IMR-90 (cell line): ENCODE results near the gene CXCR2. TPM values are rescaled to one million over a fixed set of nuclear protein-coding genes. Genes with fewer than 3 reads are reported as not detected.

Experiments used
- ATAC-seq: fragments of 200-7000 bp; cut with Tn5 transposase; 2 replicates; pipeline ENCODE4 v1.9.1; 2020; ENCODE audit warnings: low read depth, mild to moderate bottlenecking, moderate library complexity
- BruUV-seq: library from RNA; stranded (reverse); fragments of 400-500 nt; replicated peaks from 2 replicates; lab custom pipeline; 2021; lab: Mats Ljungman, UMichigan
- CTCF ChIA-PET: fragments of 300-600 bp; formaldehyde crosslinking; extraction: SDS; loops from one replicate; lab custom pipeline; 2021; ENCODE audit warnings: antibody characterized with exemption; lab: Yijun Ruan, JAX
- POLR2A ChIA-PET: fragments of 300-600 bp; sonication (Branson Sonifier 250); formaldehyde crosslinking; loops from one replicate; lab custom pipeline; 2022; ENCODE audit warnings: antibody characterized with exemption; ENCODE audit not compliant: unreplicated experiment; lab: Charles Lee
- DNase-seq: peaks from one replicate; pipeline ENCODE4 v3.0.0; 2013
- H2AFZ ChIP-seq: replicated peaks from 2 replicates; pipeline ENCODE3; 2013; ENCODE audit warnings: low read length, mild to moderate bottlenecking; ENCODE audit not compliant: poor library complexity
- H2AK5ac ChIP-seq: 2 replicates; pipeline ENCODE4 v1.6.1; 2013; ENCODE audit warnings: low read depth, low read length, inconsistent platforms
- H2AK9ac ChIP-seq: replicated peaks from 2 replicates; pipeline ENCODE3; 2013; ENCODE audit warnings: mild to moderate bottlenecking, low read depth, low read length, moderate library complexity; ENCODE audit not compliant: poor library complexity
- H2BK120ac ChIP-seq: 2 replicates; pipeline ENCODE4 v1.6.1; 2013; ENCODE audit warnings: low read depth, low read length, inconsistent platforms
- H2BK15ac ChIP-seq: 3 replicates; pipeline ENCODE4 v1.6.1; 2013; ENCODE audit warnings: low read depth, low read length, inconsistent platforms
- H2BK20ac ChIP-seq: 2 replicates; pipeline ENCODE4 v1.6.1; 2013; ENCODE audit warnings: low read depth, mild to moderate bottlenecking, inconsistent platforms, low read length, moderate library complexity
- H2BK5ac ChIP-seq: 2 replicates; pipeline ENCODE4 v1.6.1; 2013; ENCODE audit warnings: mild to moderate bottlenecking, low read depth, low read length, inconsistent platforms; ENCODE audit not compliant: poor library complexity, severe bottlenecking
- H3K14ac ChIP-seq: replicated peaks from 2 replicates; pipeline ENCODE4 v1.6.1; 2013; ENCODE audit warnings: low read depth, low read length, inconsistent platforms
- H3K18ac ChIP-seq: 2 replicates; pipeline ENCODE4 v1.6.1; 2013; ENCODE audit warnings: low read depth, low read length, control low read depth
- H3K23ac ChIP-seq: 2 replicates; pipeline ENCODE4 v1.6.1; 2013; ENCODE audit warnings: low read depth, low read length, inconsistent platforms
- H3K27ac ChIP-seq: 2 replicates; pipeline ENCODE4 v1.5.1; 2013; ENCODE audit warnings: mild to moderate bottlenecking, control low read depth, low read length; ENCODE audit not compliant: insufficient read depth
- H3K27me3 ChIP-seq: 2 replicates; pipeline ENCODE4 v1.6.1; 2013; ENCODE audit warnings: low read length; ENCODE audit not compliant: control insufficient read depth, insufficient read depth
- H3K36me3 ChIP-seq: 2 replicates; pipeline ENCODE4 v1.6.1; 2013; ENCODE audit warnings: low read length, mixed read lengths; ENCODE audit not compliant: control insufficient read depth, insufficient read depth
- H3K4ac ChIP-seq: 2 replicates; pipeline ENCODE4 v1.6.1; 2013; ENCODE audit warnings: low read depth, low read length, inconsistent platforms
- H3K4me1 ChIP-seq: 2 replicates; pipeline ENCODE4 v1.6.1; 2013; ENCODE audit warnings: low read length, mixed read lengths; ENCODE audit not compliant: control insufficient read depth, insufficient read depth
- H3K4me2 ChIP-seq: 2 replicates; pipeline ENCODE4 v1.6.1; 2013; ENCODE audit warnings: low read depth, mild to moderate bottlenecking, control low read depth, low read length, moderate library complexity
- H3K4me3 ChIP-seq: 2 replicates; pipeline ENCODE4 v1.5.1; 2013; ENCODE audit warnings: low read depth, mild to moderate bottlenecking, control low read depth, low read length, moderate library complexity; ENCODE audit not compliant: insufficient read depth
- H3K56ac ChIP-seq: 2 replicates; pipeline ENCODE4 v1.6.1; 2013; ENCODE audit warnings: low read length, inconsistent platforms; ENCODE audit not compliant: insufficient read depth; ENCODE audit errors: extremely low read depth
- H3K79me1 ChIP-seq, 2 experiments: 2 replicates each; pipeline ENCODE4 v1.6.1; 2013; ENCODE audit warnings: low read length in 2 of 2, inconsistent platforms in 1 of 2, low read depth in 1 of 2
- H3K9ac ChIP-seq: 2 replicates; pipeline ENCODE4 v1.6.1; 2013; ENCODE audit warnings: low read depth, low read length, control low read depth
- H3K9me1 ChIP-seq: 2 replicates; pipeline ENCODE4 v1.6.1; 2013; ENCODE audit warnings: low read length, inconsistent platforms; ENCODE audit not compliant: insufficient read depth
- H3K9me3 ChIP-seq: 2 replicates; pipeline ENCODE4 v1.6.1; 2013; ENCODE audit warnings: low read length; ENCODE audit not compliant: control insufficient read depth, insufficient read depth
- H4K20me1 ChIP-seq: 2 replicates; pipeline ENCODE4 v1.6.1; 2013; ENCODE audit warnings: low read length, inconsistent platforms; ENCODE audit not compliant: insufficient read depth
- H4K5ac ChIP-seq: 2 replicates; pipeline ENCODE4 v1.6.1; 2013; ENCODE audit warnings: mild to moderate bottlenecking, low read depth, low read length, control low read depth
- H4K8ac ChIP-seq, 2 experiments: 2 replicates each; pipeline ENCODE4 v1.6.1; 2013; ENCODE audit warnings: low read depth in 2 of 2, low read length in 2 of 2, control low read depth in 1 of 2, inconsistent platforms in 1 of 2
- H4K91ac ChIP-seq: 2 replicates; pipeline ENCODE4 v1.6.1; 2013; ENCODE audit warnings: low read depth, low read length, inconsistent platforms; ENCODE audit not compliant: insufficient read depth
- BHLHE40 ChIP-seq: fragments of 150-350 bp; IDR thresholded peaks from 2 replicates; pipeline ENCODE4 v1.6.1; 2016; ENCODE audit warnings: mild to moderate bottlenecking, low read depth, low read length
- CEBPB ChIP-seq: IDR thresholded peaks from 2 replicates; pipeline ENCODE4 v1.6.1; 2012; ENCODE audit warnings: low read depth, low read length, improper control_type of control experiment
- CHD1 ChIP-seq: IDR thresholded peaks from 2 replicates; pipeline ENCODE4 v1.6.1; 2012; ENCODE audit warnings: low read depth, low read length, improper control_type of control experiment
- ELK1 ChIP-seq: fragments of 150-350 bp; IDR thresholded peaks from 2 replicates; pipeline ENCODE4 v1.6.1; 2016; ENCODE audit warnings: low read depth, mild to moderate bottlenecking, low read length, moderate library complexity, borderline replicate concordance
- FOS ChIP-seq: fragments of 150-350 bp; IDR thresholded peaks from 2 replicates; pipeline ENCODE4 v1.6.1; 2016; ENCODE audit warnings: low read depth, low read length
- MAFK ChIP-seq: IDR thresholded peaks from 2 replicates; pipeline ENCODE4 v1.6.1; 2012; ENCODE audit warnings: low read depth, low read length, improper control_type of control experiment
- MAZ ChIP-seq: IDR thresholded peaks from 2 replicates; pipeline ENCODE4 v1.6.1; 2012; ENCODE audit warnings: low read depth, mild to moderate bottlenecking, low read length, improper control_type of control experiment, moderate library complexity, borderline replicate concordance
- MXI1 ChIP-seq: IDR thresholded peaks from 2 replicates; pipeline ENCODE4 v1.6.1; 2012; ENCODE audit warnings: low read depth, mild to moderate bottlenecking, low read length, moderate library complexity, borderline replicate concordance
- NFE2L2 ChIP-seq: fragments of 150-350 bp; IDR thresholded peaks from 2 replicates; pipeline ENCODE4 v1.6.1; 2016; ENCODE audit warnings: low read depth, mild to moderate bottlenecking, low read length
- POLR2A ChIP-seq: IDR thresholded peaks from 2 replicates; pipeline ENCODE4 v1.6.1; 2012; ENCODE audit warnings: mild to moderate bottlenecking, low read depth, low read length
- RAD21 ChIP-seq: IDR thresholded peaks from 2 replicates; pipeline ENCODE4 v1.6.1; 2012; ENCODE audit warnings: low read length, improper control_type of control experiment
- RFX5 ChIP-seq: IDR thresholded peaks from 2 replicates; pipeline ENCODE4 v1.8.0; 2012; ENCODE audit warnings: low read depth, mild to moderate bottlenecking, low read length, moderate library complexity
- SMC3 ChIP-seq: fragments of 150-350 bp; IDR thresholded peaks from 2 replicates; pipeline ENCODE4 v1.6.1; 2016; ENCODE audit warnings: low read depth, mild to moderate bottlenecking, antibody characterized with exemption, low read length, moderate library complexity
- USF2 ChIP-seq: fragments of 150-350 bp; IDR thresholded peaks from 2 replicates; pipeline ENCODE4 v1.6.1; 2017; ENCODE audit warnings: mild to moderate bottlenecking, antibody characterized with exemption, low read length, low read depth
- WGBS, 2 experiments: methylation state at CpG; one replicate each; pipeline versions ENCODE4 v1.1.5 to v1.1.7; 2013; ENCODE audit warnings: missing lambda C conversion rate in 2 of 2; ENCODE audit not compliant: insufficient read length in 1 of 2; ENCODE audit errors: extremely low coverage in 2 of 2; 5-methylcytosine and 5-hydroxymethylcytosine counted together
- dilution Hi-C: fragments of 300-500 bp; cut with HindIII; formaldehyde crosslinking; loops from one replicate; pipeline ENCODE4 v1.14.3; 2018; ENCODE audit warnings: low sequenced_read_pairs; ENCODE audit not compliant: unreplicated experiment
- in situ Hi-C: fragments of 300-500 bp; cut with MboI; formaldehyde crosslinking; loops from 3 replicates; pipeline ENCODE4 v1.14.3; 2019; ENCODE audit warnings: low sequenced_read_pairs, inconsistent platforms, mixed read lengths
- intact Hi-C: fragments of 100-400 bp; cut with micrococcal nuclease; formaldehyde crosslinking; loops from 2 replicates; pipeline ENCODE4 v1.10.0; 2022
- polyA plus RNA-seq, 3 experiments: library from polyadenylated mRNA; depleted of rRNA; stranded (reverse); fragments of >200 nt; gene quantifications; 2 replicates each; pipeline ENCODE4 v1.2.3, GENCODE V29; 2012; ENCODE audit warnings: low replicate concordance in 1 of 3
- total RNA-seq: library from RNA; depleted of rRNA; stranded (reverse); fragments of >200 nt; gene quantifications from 2 replicates; pipeline ENCODE4 v1.2.3, GENCODE V29; 2012

Gene CXCR2
- total and polyA plus RNA-seq, 2 of the 4 experiments (the other 2 are of a cell fraction) = not detected

GRCh38 chr2:218128781-218129457, 3.1 kb downstream of the CXCR2 start:
- no peak overlapping the region for H2BK15ac ChIP-seq
- H3K4me1 ChIP-seq = no peaks in the 10 kb centered on the region
- no peak overlapping the region for H2AFZ ChIP-seq
- H3K4me2 ChIP-seq = no peak overlapping the region
- H3K9me1 ChIP-seq = no peaks in the 10 kb centered on the region
- H2AK9ac ChIP-seq = no peak overlapping the region
- H3K36me3 ChIP-seq = no peaks in the 10 kb centered on the region
- H4K5ac ChIP-seq = no peak overlapping the region
- CTCF ChIA-PET = no interaction called here
- no peaks in the 10 kb centered on the region for H3K79me1 ChIP-seq
- no TSS peak for BruUV-seq
- H2AK5ac ChIP-seq = no peak overlapping the region
- H4K20me1 ChIP-seq = no peaks in the 10 kb centered on the region
- H3K18ac ChIP-seq = no peak overlapping the region
- H3K4me3 ChIP-seq = no peak overlapping the region
- intact Hi-C loops (no loop called here), in situ Hi-C loops (no loop called here), dilution Hi-C loops (no loop called here)
- no peak overlapping the region for H2BK20ac ChIP-seq
- no peak overlapping the region for H3K9ac ChIP-seq
- POLR2A ChIA-PET = no interaction called here
- H3K9me3 ChIP-seq = no peaks in the 10 kb centered on the region
- H3K27me3 ChIP-seq = peaks cover 69% of the 10 kb centered on the region
- H2BK120ac ChIP-seq = no peak overlapping the region
- no peak for TF ChIP-seq NFE2L2
- no peak for TF ChIP-seq SMC3
- no peak for TF ChIP-seq BHLHE40
- no peak for TF ChIP-seq USF2
- TF ChIP-seq CHD1 = no peak
- no peak for TF ChIP-seq MXI1
- no peak for TF ChIP-seq RAD21
- no peak for TF ChIP-seq CEBPB
- TF ChIP-seq POLR2A = no peak
- no peak for TF ChIP-seq MAFK
- TF ChIP-seq ELK1 = no peak
- TF ChIP-seq MAZ = no peak
- no peak for TF ChIP-seq FOS
- TF ChIP-seq RFX5 = no peak
- H3K56ac ChIP-seq = no peak overlapping the region
- no peak for DNase-seq
- no peak overlapping the region for H2BK5ac ChIP-seq
- no peak overlapping the region for H3K23ac ChIP-seq
- no peak overlapping the region for H3K27ac ChIP-seq
- no peak overlapping the region for H4K91ac ChIP-seq
- no peak overlapping the region for H4K8ac ChIP-seq
- no peak for ATAC-seq
- 77% methylated on average over 3 of the region's 6 CpGs; no CpG with 5 or more reads in 1 of the 2 experiments for WGBS, 2 experiments
- no peak overlapping the region for H3K4ac ChIP-seq
- H3K14ac ChIP-seq = no peak overlapping the region
